ENCODE measurements around the gene JPT1. TPM values are rescaled to one million over a fixed set of nuclear protein-coding genes. Genes with fewer than 3 reads are reported as not detected.

JPT1 gene
- total RNA-seq, 1 donor from 2014 or later = 282 TPM

GRCh38 chr17:75110234-75110937 is 43.9 kb downstream of the JPT1 start:
- H3K36me3 ChIP-seq (ENCODE audit: insufficient read depth, low read length) = no peaks in the 10 kb centered on the region
- H3K9ac ChIP-seq (ENCODE audit: low read length) = peak overlapping the region; percentile 78
- H3K79me2 ChIP-seq (ENCODE audit: insufficient read depth, low read length) = peaks cover 7% of the 10 kb centered on the region
- DNase-seq (ENCODE audit: low read depth) (no peak), FAIRE-seq (no peak)
- H2AFZ ChIP-seq (ENCODE audit: low read depth, low read length) = peak overlapping the region; percentile 94
- no peaks in the 10 kb centered on the region for H3K9me3 ChIP-seq (ENCODE audit: insufficient read depth, low read depth, low read length)
- no peak overlapping the region for H3K27ac ChIP-seq (ENCODE audit: low read depth, low read length)
- H4K20me1 ChIP-seq (ENCODE audit: insufficient read depth, low read length) = peaks cover 6% of the 10 kb centered on the region
- H3K4me1 ChIP-seq (ENCODE audit: insufficient read depth, low read length) = peaks cover 26% of the 10 kb centered on the region
- Mint-ChIP-seq H3K27ac (ENCODE audit: unreplicated experiment) (peak overlapping the region; percentile 66), H3K4me1 (ENCODE audit: low read depth, unreplicated experiment) (peaks cover 9% of the 10 kb centered on the region), H3K4me3 (ENCODE audit: unreplicated experiment) (peak overlapping the region; percentile 91), H3K36me3 (ENCODE audit: low read depth, unreplicated experiment) (peaks cover 7% of the 10 kb centered on the region), H3K9me3 (ENCODE audit: unreplicated experiment) (peaks cover 2% of the 10 kb centered on the region), H3K27me3 (ENCODE audit: low read depth, unreplicated experiment) (peaks cover 7% of the 10 kb centered on the region)
- peaks cover 3% of the 10 kb centered on the region for H3K27me3 ChIP-seq (ENCODE audit: insufficient read depth, low read length)
- H3K4me3 ChIP-seq (ENCODE audit: insufficient read depth, low read depth, low read length) = peak overlapping the region; percentile 74
- peak overlapping the region; percentile 94 for H3K4me2 ChIP-seq (ENCODE audit: low read length)
- TF ChIP-seq, protein P1, sequence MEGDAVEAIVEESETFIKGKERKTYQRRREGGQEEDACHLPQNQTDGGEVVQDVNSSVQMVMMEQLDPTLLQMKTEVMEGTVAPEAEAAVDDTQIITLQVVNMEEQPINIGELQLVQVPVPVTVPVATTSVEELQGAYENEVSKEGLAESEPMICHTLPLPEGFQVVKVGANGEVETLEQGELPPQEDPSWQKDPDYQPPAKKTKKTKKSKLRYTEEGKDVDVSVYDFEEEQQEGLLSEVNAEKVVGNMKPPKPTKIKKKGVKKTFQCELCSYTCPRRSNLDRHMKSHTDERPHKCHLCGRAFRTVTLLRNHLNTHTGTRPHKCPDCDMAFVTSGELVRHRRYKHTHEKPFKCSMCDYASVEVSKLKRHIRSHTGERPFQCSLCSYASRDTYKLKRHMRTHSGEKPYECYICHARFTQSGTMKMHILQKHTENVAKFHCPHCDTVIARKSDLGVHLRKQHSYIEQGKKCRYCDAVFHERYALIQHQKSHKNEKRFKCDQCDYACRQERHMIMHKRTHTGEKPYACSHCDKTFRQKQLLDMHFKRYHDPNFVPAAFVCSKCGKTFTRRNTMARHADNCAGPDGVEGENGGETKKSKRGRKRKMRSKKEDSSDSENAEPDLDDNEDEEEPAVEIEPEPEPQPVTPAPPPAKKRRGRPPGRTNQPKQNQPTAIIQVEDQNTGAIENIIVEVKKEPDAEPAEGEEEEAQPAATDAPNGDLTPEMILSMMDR (IDR thresholded peaks at IDR 0.05; ENCODE audit: insufficient read depth, low read depth, low read length) = no peak
- TF ChIP-seq EZH2 (IDR thresholded peaks at IDR 0.05; ENCODE audit: insufficient read depth, low read length) = no peak

- peaks cover 8% of the 10 kb centered on the region for H3K27me3 Mint-ChIP-seq (ENCODE audit: low read depth, unreplicated experiment)
- peaks cover 5% of the 10 kb centered on the region for H4K20me1 ChIP-seq (ENCODE audit: insufficient read depth, low read length)
Measured at GRCh38 chr17:75109407-75110233, 44.7 kb downstream of the JPT1 start, which contains the start of gene ARMC7. TSS of gene ARMC7 (plus strand) at chr17:75109969. CDS start at chr17:75110289, 320 bp downstream.

More at GRCh38 chr17:75109407-75110233, 44.7 kb downstream of the JPT1 start, which contains the start of gene ARMC7:
- Mint-ChIP-seq H3K27ac (ENCODE audit: unreplicated experiment) (peak within 1 kb of the TSS; percentile 66), H3K4me1 (ENCODE audit: low read depth, unreplicated experiment) (peaks cover 9% of the 10 kb centered on the region), H3K4me3 (ENCODE audit: unreplicated experiment) (peak within 1 kb of the TSS; percentile 91), H3K36me3 (ENCODE audit: low read depth, unreplicated experiment) (peaks cover 7% of the 10 kb centered on the region), H3K9me3 (ENCODE audit: unreplicated experiment) (peaks cover 2% of the 10 kb centered on the region)
- peak within 1 kb of the TSS; percentile 94 for H2AFZ ChIP-seq (ENCODE audit: low read depth, low read length)
- H3K79me2 ChIP-seq (ENCODE audit: insufficient read depth, low read length) = peaks cover 7% of the 10 kb centered on the region
- H3K9ac ChIP-seq (ENCODE audit: low read length) = peak within 1 kb of the TSS; percentile 78
- no peaks in the 10 kb centered on the region for H3K9me3 ChIP-seq (ENCODE audit: insufficient read depth, low read depth, low read length)
- peaks cover 25% of the 10 kb centered on the region for H3K4me1 ChIP-seq (ENCODE audit: insufficient read depth, low read length)
- H3K27me3 ChIP-seq (ENCODE audit: insufficient read depth, low read length) = peaks cover 3% of the 10 kb centered on the region
- no peak within 1 kb of the TSS for H3K27ac ChIP-seq (ENCODE audit: low read depth, low read length)
- peak; percentile 66 for TF ChIP-seq EZH2 (IDR thresholded peaks at IDR 0.05; ENCODE audit: insufficient read depth, low read length)
- TF ChIP-seq, protein P1 (IDR thresholded peaks at IDR 0.05; ENCODE audit: insufficient read depth, low read depth, low read length) = no peak
- no peak for FAIRE-seq
- H3K4me3 ChIP-seq (ENCODE audit: insufficient read depth, low read depth, low read length) = peak within 1 kb of the TSS; percentile 74
- no peaks in the 10 kb centered on the region for H3K36me3 ChIP-seq (ENCODE audit: insufficient read depth, low read length)
- H3K4me2 ChIP-seq (ENCODE audit: low read length) = peak within 1 kb of the TSS; percentile 94
- DNase-seq (ENCODE audit: low read depth) = peak; percentile 54
